Liver (tissue), 9 donors: Measurements from ENCODE around the gene KCNN3. TPM values are rescaled to one million over a fixed set of nuclear protein-coding genes. Genes with fewer than 3 reads are reported as not detected.

Source experiments
- DNase-seq: peaks from one replicate; pipeline ENCODE4 v3.0.0-alpha.2; 2017; ENCODE audit warnings: low spot score
- H3K27ac ChIP-seq, 2 donors: one replicate each; pipeline ENCODE4 v1.7.0; 2013; ENCODE audit warnings: inconsistent platforms in 2 of 2, low read length in 2 of 2, control low read depth in 1 of 2, low read depth in 1 of 2, mild to moderate bottlenecking in 1 of 2
- H3K27me3 ChIP-seq, 4 donors: one replicate each; pipeline versions ENCODE4 v1.6.1 to v1.7.0; 2013; ENCODE audit warnings: low read length in 3 of 4, inconsistent platforms in 1 of 4, mild to moderate bottlenecking in 1 of 4, moderate library complexity in 1 of 4; ENCODE audit not compliant: control insufficient read depth in 4 of 4, insufficient read depth in 4 of 4
- H3K36me3 ChIP-seq, 4 donors: one replicate each; pipeline versions ENCODE4 v1.6.1 to v1.7.0; 2013; ENCODE audit warnings: low read length in 3 of 4, mild to moderate bottlenecking in 3 of 4, low read depth in 1 of 4, moderate library complexity in 1 of 4; ENCODE audit not compliant: control insufficient read depth in 4 of 4, insufficient read depth in 3 of 4
- H3K4me1 ChIP-seq, 4 donors: one replicate each; pipeline versions ENCODE4 v1.6.1 to v1.7.0; 2013; ENCODE audit warnings: low read length in 3 of 4, mild to moderate bottlenecking in 3 of 4, moderate library complexity in 1 of 4; ENCODE audit not compliant: control insufficient read depth in 4 of 4, insufficient read depth in 4 of 4
- H3K4me3 ChIP-seq, 3 donors: one replicate each; pipeline versions ENCODE4 v1.6.1 to v1.7.0; 2013; ENCODE audit warnings: low read length in 3 of 3, control low read depth in 1 of 3, low read depth in 1 of 3, mild to moderate bottlenecking in 1 of 3
- H3K9ac ChIP-seq, 2 donors: one replicate each; pipeline ENCODE4 v1.7.0; 2013; ENCODE audit warnings: low read length in 2 of 2, mild to moderate bottlenecking in 2 of 2, moderate library complexity in 2 of 2, control low read depth in 1 of 2, low read depth in 1 of 2
- H3K9me3 ChIP-seq, 4 donors: one replicate each; pipeline versions ENCODE4 v1.6.1 to v1.7.0; 2013; ENCODE audit warnings: low read length in 3 of 4; ENCODE audit not compliant: control insufficient read depth in 4 of 4
- ATF3 ChIP-seq: IDR thresholded peaks from 2 replicates; pipeline ENCODE4 v1.6.1; 2016; ENCODE audit warnings: antibody characterized with exemption
- FOXA1 ChIP-seq: IDR thresholded peaks from 2 replicates; pipeline ENCODE4 v1.6.1; 2016; ENCODE audit warnings: antibody characterized with exemption
- FOXA2 ChIP-seq: IDR thresholded peaks from 2 replicates; pipeline ENCODE4 v1.6.1; 2016; ENCODE audit warnings: antibody characterized with exemption
- GABPA ChIP-seq, 2 donors: IDR thresholded peaks in 1 of 2; conservative IDR thresholded peaks in 1 of 2; 2 replicates each; pipeline ENCODE4 v1.6.1; 2016; ENCODE audit warnings: antibody characterized with exemption in 2 of 2, mild to moderate bottlenecking in 1 of 2, moderate library complexity in 1 of 2
- HNF4A ChIP-seq, 2 donors: conservative IDR thresholded peaks; 2 replicates each; pipeline ENCODE4 v1.6.1; 2016; ENCODE audit warnings: antibody characterized with exemption in 2 of 2, mild to moderate bottlenecking in 2 of 2
- HNF4G ChIP-seq: IDR thresholded peaks from 2 replicates; pipeline ENCODE4 v1.6.1; 2016; ENCODE audit warnings: antibody characterized with exemption
- JUND ChIP-seq, 2 donors: IDR thresholded peaks; 2 replicates each; pipeline ENCODE4 v1.6.1; 2016; ENCODE audit warnings: antibody characterized with exemption in 2 of 2
- MAX ChIP-seq: IDR thresholded peaks from 2 replicates; pipeline ENCODE4 v1.6.1; 2016; ENCODE audit warnings: antibody characterized with exemption
- NR2F2 ChIP-seq: IDR thresholded peaks from 2 replicates; pipeline ENCODE4 v1.6.1; 2016; ENCODE audit warnings: antibody characterized with exemption
- RAD21 ChIP-seq, 2 donors: IDR thresholded peaks; 2 replicates each; pipeline ENCODE4 v1.6.1; 2016; ENCODE audit warnings: antibody characterized with exemption in 2 of 2, mild to moderate bottlenecking in 2 of 2
- RXRA ChIP-seq, 2 donors: IDR thresholded peaks; 2 replicates each; pipeline ENCODE4 v1.6.1; 2017 to 2018; ENCODE audit warnings: antibody characterized with exemption in 2 of 2, mild to moderate bottlenecking in 1 of 2
- SP1 ChIP-seq: IDR thresholded peaks from 2 replicates; pipeline ENCODE4 v1.6.1; 2018; ENCODE audit warnings: antibody characterized with exemption, mild to moderate bottlenecking
- TAF1 ChIP-seq: conservative IDR thresholded peaks from 2 replicates; pipeline ENCODE4 v1.6.1; 2016; ENCODE audit warnings: antibody characterized with exemption, mild to moderate bottlenecking
- YY1 ChIP-seq: IDR thresholded peaks from 2 replicates; pipeline ENCODE4 v1.6.1; 2016; ENCODE audit warnings: antibody characterized with exemption, mild to moderate bottlenecking
- WGBS: extraction: QIAGEN DNeasy Blood & Tissue Kit; methylation state at CpG from one replicate; pipeline ENCODE4 v1.1.7; 2013; 5-methylcytosine and 5-hydroxymethylcytosine counted together
- polyA plus RNA-seq, 2 donors: library from polyadenylated mRNA; stranded (reverse) in 1 of 2; unstranded in 1 of 2; fragments of 200-250 nt in 1 of 2; fragments of >200 nt in 1 of 2; fragmentation: Nextera tagmentation in 1 of 2; extraction: Ambion mirVana in 1 of 2; gene quantifications; one replicate each; pipeline versions ENCODE4 v1.2.1 to v1.2.3, GENCODE V29; 2013 to 2015
- total RNA-seq, 2 donors: library from RNA; depleted of rRNA; stranded (reverse); fragments of >200 nt; gene quantifications; one replicate each; pipeline ENCODE4 v1.2.3, GENCODE V29; 2014
- TF ChIP-seq, protein P1 (sequence below): IDR thresholded peaks from 2 replicates; pipeline ENCODE4 v1.6.1; 2016; ENCODE audit warnings: antibody characterized with exemption, mild to moderate bottlenecking
- TF ChIP-seq, protein P2 (sequence below): fragments of 150-350 bp; IDR thresholded peaks from 2 replicates; pipeline ENCODE4 v1.5.1; 2017; ENCODE audit warnings: improper control_type of control experiment, low read depth, low read length; ENCODE audit not compliant: missing input control
- TF ChIP-seq, protein P3 (sequence below): IDR thresholded peaks from 2 replicates; pipeline ENCODE4 v1.6.1; 2016; ENCODE audit warnings: antibody characterized with exemption
- donor health status: healthy.
- donor health status: healthy.
- donor health status: healthy.
- donor health status: healthy.
- donor health status: healthy.

KCNN3 gene
- total and polyA plus RNA-seq, 4 donors: 0.09 to 0.68 (median 0.15) TPM

DNA sequence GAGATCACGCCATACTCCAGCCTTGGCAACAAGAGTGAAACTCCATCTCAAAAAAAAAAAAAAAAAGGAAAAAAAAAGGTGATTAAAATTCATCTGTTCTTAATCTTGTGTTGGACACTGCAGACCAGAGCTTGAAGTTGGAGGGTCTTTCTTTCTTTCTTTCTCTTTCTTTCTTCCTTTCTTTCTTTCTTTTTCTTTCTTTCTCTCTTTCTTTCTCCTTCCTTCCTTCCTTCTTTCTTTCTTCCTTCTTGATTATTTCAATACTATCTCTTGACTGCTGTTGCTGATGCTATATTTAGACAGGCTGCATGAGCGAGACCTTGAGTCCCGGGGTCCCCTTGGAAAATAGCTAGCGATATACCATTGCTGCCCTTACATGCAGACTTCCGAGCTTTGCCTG, 154.7 kb downstream of the KCNN3 start:
- TF ChIP-seq, protein P1, sequence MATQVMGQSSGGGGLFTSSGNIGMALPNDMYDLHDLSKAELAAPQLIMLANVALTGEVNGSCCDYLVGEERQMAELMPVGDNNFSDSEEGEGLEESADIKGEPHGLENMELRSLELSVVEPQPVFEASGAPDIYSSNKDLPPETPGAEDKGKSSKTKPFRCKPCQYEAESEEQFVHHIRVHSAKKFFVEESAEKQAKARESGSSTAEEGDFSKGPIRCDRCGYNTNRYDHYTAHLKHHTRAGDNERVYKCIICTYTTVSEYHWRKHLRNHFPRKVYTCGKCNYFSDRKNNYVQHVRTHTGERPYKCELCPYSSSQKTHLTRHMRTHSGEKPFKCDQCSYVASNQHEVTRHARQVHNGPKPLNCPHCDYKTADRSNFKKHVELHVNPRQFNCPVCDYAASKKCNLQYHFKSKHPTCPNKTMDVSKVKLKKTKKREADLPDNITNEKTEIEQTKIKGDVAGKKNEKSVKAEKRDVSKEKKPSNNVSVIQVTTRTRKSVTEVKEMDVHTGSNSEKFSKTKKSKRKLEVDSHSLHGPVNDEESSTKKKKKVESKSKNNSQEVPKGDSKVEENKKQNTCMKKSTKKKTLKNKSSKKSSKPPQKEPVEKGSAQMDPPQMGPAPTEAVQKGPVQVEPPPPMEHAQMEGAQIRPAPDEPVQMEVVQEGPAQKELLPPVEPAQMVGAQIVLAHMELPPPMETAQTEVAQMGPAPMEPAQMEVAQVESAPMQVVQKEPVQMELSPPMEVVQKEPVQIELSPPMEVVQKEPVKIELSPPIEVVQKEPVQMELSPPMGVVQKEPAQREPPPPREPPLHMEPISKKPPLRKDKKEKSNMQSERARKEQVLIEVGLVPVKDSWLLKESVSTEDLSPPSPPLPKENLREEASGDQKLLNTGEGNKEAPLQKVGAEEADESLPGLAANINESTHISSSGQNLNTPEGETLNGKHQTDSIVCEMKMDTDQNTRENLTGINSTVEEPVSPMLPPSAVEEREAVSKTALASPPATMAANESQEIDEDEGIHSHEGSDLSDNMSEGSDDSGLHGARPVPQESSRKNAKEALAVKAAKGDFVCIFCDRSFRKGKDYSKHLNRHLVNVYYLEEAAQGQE: no peak
- TF ChIP-seq FOXA2 (no peak), TAF1 (no peak), HNF4A (conservative IDR thresholded peaks at IDR 0.05) (no peak), ATF3 (no peak), GABPA (IDR thresholded peaks at IDR 0.05 in 1 of 2, conservative IDR thresholded peaks at IDR 0.05 in 1 of 2) (no peak), SP1 (no peak), YY1 (no peak), RAD21 (IDR thresholded peaks at IDR 0.05) (no peak), HNF4G (no peak), FOXA1 (no peak), NR2F2 (no peak), JUND (IDR thresholded peaks at IDR 0.05) (no peak)
- TF ChIP-seq, protein P2, sequence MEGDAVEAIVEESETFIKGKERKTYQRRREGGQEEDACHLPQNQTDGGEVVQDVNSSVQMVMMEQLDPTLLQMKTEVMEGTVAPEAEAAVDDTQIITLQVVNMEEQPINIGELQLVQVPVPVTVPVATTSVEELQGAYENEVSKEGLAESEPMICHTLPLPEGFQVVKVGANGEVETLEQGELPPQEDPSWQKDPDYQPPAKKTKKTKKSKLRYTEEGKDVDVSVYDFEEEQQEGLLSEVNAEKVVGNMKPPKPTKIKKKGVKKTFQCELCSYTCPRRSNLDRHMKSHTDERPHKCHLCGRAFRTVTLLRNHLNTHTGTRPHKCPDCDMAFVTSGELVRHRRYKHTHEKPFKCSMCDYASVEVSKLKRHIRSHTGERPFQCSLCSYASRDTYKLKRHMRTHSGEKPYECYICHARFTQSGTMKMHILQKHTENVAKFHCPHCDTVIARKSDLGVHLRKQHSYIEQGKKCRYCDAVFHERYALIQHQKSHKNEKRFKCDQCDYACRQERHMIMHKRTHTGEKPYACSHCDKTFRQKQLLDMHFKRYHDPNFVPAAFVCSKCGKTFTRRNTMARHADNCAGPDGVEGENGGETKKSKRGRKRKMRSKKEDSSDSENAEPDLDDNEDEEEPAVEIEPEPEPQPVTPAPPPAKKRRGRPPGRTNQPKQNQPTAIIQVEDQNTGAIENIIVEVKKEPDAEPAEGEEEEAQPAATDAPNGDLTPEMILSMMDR: no peak
- TF ChIP-seq, protein P3, sequence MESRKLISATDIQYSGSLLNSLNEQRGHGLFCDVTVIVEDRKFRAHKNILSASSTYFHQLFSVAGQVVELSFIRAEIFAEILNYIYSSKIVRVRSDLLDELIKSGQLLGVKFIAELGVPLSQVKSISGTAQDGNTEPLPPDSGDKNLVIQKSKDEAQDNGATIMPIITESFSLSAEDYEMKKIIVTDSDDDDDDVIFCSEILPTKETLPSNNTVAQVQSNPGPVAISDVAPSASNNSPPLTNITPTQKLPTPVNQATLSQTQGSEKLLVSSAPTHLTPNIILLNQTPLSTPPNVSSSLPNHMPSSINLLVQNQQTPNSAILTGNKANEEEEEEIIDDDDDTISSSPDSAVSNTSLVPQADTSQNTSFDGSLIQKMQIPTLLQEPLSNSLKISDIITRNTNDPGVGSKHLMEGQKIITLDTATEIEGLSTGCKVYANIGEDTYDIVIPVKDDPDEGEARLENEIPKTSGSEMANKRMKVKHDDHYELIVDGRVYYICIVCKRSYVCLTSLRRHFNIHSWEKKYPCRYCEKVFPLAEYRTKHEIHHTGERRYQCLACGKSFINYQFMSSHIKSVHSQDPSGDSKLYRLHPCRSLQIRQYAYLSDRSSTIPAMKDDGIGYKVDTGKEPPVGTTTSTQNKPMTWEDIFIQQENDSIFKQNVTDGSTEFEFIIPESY: no peak
- H3K4me1 ChIP-seq: no peaks in the 10 kb centered on the region
- DNase-seq: no peak
- no peaks in the 10 kb centered on the region for H3K27me3 ChIP-seq
- no peaks in the 10 kb centered on the region for H3K36me3 ChIP-seq
- no peak overlapping the region for H3K4me3 ChIP-seq
- WGBS: 86% methylated on average over 5 of the region's 5 CpGs
- H3K27ac ChIP-seq: no peak overlapping the region
- no peaks in the 10 kb centered on the region for H3K9me3 ChIP-seq
- no peak overlapping the region for H3K9ac ChIP-seq

DNA sequence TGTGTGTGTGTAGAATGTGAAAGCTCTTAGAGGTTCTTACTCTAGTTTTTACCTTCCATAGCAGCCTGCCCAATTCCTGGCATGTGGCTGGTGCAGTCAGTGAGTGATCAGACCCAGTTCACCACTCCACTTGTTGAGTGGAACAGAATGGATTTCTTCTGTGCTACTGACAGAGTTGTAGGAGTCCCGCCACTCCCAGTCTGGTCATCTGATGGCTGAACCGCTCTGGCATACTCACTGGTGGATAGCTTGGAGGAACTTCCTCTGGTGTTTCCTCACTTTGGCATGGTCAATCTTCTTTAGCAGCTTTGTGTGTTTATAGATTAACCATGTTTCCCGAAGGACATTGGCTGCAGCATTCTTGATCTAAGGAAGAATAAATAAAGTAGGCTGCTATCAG, 155.4 kb downstream of the KCNN3 start:
- Histone ChIP-seq H3K4me1 (no peaks in the 10 kb centered on the region), H3K36me3 (no peaks in the 10 kb centered on the region), H3K9me3 (no peaks in the 10 kb centered on the region), H3K4me3 (no peak overlapping the region), H3K27me3 (no peaks in the 10 kb centered on the region), H3K9ac (no peak overlapping the region), H3K27ac (no peak overlapping the region)
- TF ChIP-seq RXRA (IDR thresholded peaks at IDR 0.05) (no peak), SP1 (no peak), GABPA (IDR thresholded peaks at IDR 0.05 in 1 of 2, conservative IDR thresholded peaks at IDR 0.05 in 1 of 2) (no peak), FOXA2 (no peak), NR2F2 (no peak), HNF4G (no peak), FOXA1 (no peak), JUND (IDR thresholded peaks at IDR 0.05) (no peak), HNF4A (conservative IDR thresholded peaks at IDR 0.05) (no peak), MAX (no peak), ATF3 (no peak), TAF1 (no peak), YY1 (no peak)
- TF ChIP-seq, protein P3: no peak
- TF ChIP-seq, protein P2: no peak
- DNase-seq: no peak
- 57% methylated on average over 3 of the region's 3 CpGs for WGBS
